Measurements from ENCODE around the gene LYPD6.

Gene LYPD6

DNA sequence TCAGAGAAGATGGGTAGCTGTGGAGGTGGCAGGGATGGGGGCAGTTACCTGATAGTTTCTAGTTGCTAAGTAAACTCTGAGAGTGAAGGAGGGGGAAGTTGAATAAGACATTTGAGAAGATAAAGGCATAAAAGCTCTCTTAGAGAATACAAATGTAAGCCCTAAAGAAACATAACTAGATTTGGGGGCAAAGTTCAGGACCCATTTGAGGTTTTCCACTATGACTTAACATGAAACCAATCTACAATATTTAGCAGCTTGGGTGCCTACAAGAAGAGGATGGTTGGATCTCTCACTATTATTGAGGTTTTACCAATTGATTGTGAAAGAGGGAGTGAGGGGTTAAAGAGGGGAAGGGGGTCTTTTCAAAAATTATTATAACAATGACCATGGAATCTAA lies 34.4 kb upstream of the LYPD6 start:
- Histone ChIP-seq H3K4me1 (no peaks in the 10 kb centered on the region), H3K4me3 (ENCODE audit: low read depth, low read length) (no peak overlapping the region), H3K79me2 (no peaks in the 10 kb centered on the region), H3K27ac (no peak overlapping the region), H3K9ac (no peak overlapping the region), H3K27me3 (ENCODE audit: control insufficient read depth, insufficient read depth, low read length) (no peaks in the 10 kb centered on the region), H3K9me3 (ENCODE audit: control insufficient read depth, low read length) (no peaks in the 10 kb centered on the region), H3K4me2 (ENCODE audit: low read length) (no peak overlapping the region), H3K36me3 (ENCODE audit: control insufficient read depth, insufficient read depth, low read length) (no peaks in the 10 kb centered on the region), H2AFZ (no peak overlapping the region)
- TF ChIP-seq, protein P1, sequence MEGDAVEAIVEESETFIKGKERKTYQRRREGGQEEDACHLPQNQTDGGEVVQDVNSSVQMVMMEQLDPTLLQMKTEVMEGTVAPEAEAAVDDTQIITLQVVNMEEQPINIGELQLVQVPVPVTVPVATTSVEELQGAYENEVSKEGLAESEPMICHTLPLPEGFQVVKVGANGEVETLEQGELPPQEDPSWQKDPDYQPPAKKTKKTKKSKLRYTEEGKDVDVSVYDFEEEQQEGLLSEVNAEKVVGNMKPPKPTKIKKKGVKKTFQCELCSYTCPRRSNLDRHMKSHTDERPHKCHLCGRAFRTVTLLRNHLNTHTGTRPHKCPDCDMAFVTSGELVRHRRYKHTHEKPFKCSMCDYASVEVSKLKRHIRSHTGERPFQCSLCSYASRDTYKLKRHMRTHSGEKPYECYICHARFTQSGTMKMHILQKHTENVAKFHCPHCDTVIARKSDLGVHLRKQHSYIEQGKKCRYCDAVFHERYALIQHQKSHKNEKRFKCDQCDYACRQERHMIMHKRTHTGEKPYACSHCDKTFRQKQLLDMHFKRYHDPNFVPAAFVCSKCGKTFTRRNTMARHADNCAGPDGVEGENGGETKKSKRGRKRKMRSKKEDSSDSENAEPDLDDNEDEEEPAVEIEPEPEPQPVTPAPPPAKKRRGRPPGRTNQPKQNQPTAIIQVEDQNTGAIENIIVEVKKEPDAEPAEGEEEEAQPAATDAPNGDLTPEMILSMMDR (IDR thresholded peaks at IDR 0.05): no peak

- TF ChIP-seq, protein P1 (IDR thresholded peaks at IDR 0.05): no peak
- H3K79me2 ChIP-seq: no peaks in the 10 kb centered on the region
- no peak overlapping the region for H3K27ac ChIP-seq
- H3K4me1 ChIP-seq: no peaks in the 10 kb centered on the region
- H3K36me3 ChIP-seq (ENCODE audit: control insufficient read depth, insufficient read depth, low read length): no peaks in the 10 kb centered on the region
- no peaks in the 10 kb centered on the region for H3K9me3 ChIP-seq (ENCODE audit: control insufficient read depth, low read length)
- H2AFZ ChIP-seq: no peak overlapping the region
- H3K9ac ChIP-seq: no peak overlapping the region
- H3K4me3 ChIP-seq (ENCODE audit: low read depth, low read length): no peak overlapping the region
- H3K4me2 ChIP-seq (ENCODE audit: low read length): no peak overlapping the region
- H3K27me3 ChIP-seq (ENCODE audit: control insufficient read depth, insufficient read depth, low read length): no peaks in the 10 kb centered on the region
Measured at GRCh38 chr2:149307014-149307413, 23.4 kb upstream of the LYPD6 start.

GRCh38 chr2:149310349-149310748 lies 20.0 kb upstream of the LYPD6 start:
- no peak overlapping the region for H3K27ac ChIP-seq
- H2AFZ ChIP-seq: no peak overlapping the region
- no peaks in the 10 kb centered on the region for H3K36me3 ChIP-seq (ENCODE audit: control insufficient read depth, insufficient read depth, low read length)
- no peaks in the 10 kb centered on the region for H3K79me2 ChIP-seq
- TF ChIP-seq, protein P1 (IDR thresholded peaks at IDR 0.05): no peak
- H3K27me3 ChIP-seq (ENCODE audit: control insufficient read depth, insufficient read depth, low read length): no peaks in the 10 kb centered on the region
- no peak overlapping the region for H3K9ac ChIP-seq
- H3K4me2 ChIP-seq (ENCODE audit: low read length): no peak overlapping the region
- H3K4me1 ChIP-seq: no peaks in the 10 kb centered on the region
- H3K4me3 ChIP-seq (ENCODE audit: low read depth, low read length): no peak overlapping the region
- no peaks in the 10 kb centered on the region for H3K9me3 ChIP-seq (ENCODE audit: control insufficient read depth, low read length)

DNA sequence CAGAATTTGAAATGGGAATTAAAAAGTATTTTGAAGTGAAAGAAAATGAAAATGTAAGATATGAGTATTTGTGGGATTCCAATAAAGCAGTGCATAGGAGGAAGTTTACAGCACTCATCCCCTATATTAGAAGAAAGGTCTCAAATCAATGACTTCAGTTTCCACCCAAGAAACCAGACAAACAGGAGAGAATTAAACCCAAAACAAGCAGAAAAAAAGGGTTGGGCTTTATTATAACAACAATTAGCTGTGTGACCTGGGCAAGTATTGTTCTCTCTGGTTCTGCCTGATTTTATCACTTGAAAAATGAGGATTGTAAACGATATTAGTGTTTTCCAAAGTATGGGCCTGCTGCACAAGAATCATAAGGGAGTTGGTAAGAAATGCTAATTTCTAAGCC lies 18.3 kb upstream of the LYPD6 start:
- Histone ChIP-seq H3K4me1 (no peaks in the 10 kb centered on the region), H3K9me3 (ENCODE audit: control insufficient read depth, low read length) (no peaks in the 10 kb centered on the region), H3K36me3 (ENCODE audit: control insufficient read depth, insufficient read depth, low read length) (no peaks in the 10 kb centered on the region), H3K27ac (no peak overlapping the region), H2AFZ (no peak overlapping the region), H3K27me3 (ENCODE audit: control insufficient read depth, insufficient read depth, low read length) (no peaks in the 10 kb centered on the region), H3K79me2 (no peaks in the 10 kb centered on the region), H3K4me3 (ENCODE audit: low read depth, low read length) (no peak overlapping the region), H3K9ac (no peak overlapping the region), H3K4me2 (ENCODE audit: low read length) (no peak overlapping the region)
- TF ChIP-seq, protein P1 (IDR thresholded peaks at IDR 0.05): no peak

- no peak overlapping the region for H3K9ac ChIP-seq
- no peaks in the 10 kb centered on the region for H3K79me2 ChIP-seq
- peak overlapping the region; percentile 21 for H3K4me3 ChIP-seq (ENCODE audit: low read depth, low read length)
- TF ChIP-seq, protein P1 (IDR thresholded peaks at IDR 0.05): peak; percentile 88
- H3K27ac ChIP-seq: no peak overlapping the region
- H3K27me3 ChIP-seq (ENCODE audit: control insufficient read depth, insufficient read depth, low read length): no peaks in the 10 kb centered on the region
- no peaks in the 10 kb centered on the region for H3K4me1 ChIP-seq
- no peaks in the 10 kb centered on the region for H3K9me3 ChIP-seq (ENCODE audit: control insufficient read depth, low read length)
- peak overlapping the region; percentile 62 for H3K4me2 ChIP-seq (ENCODE audit: low read length)
- H2AFZ ChIP-seq: peak overlapping the region; percentile 51
- H3K36me3 ChIP-seq (ENCODE audit: control insufficient read depth, insufficient read depth, low read length): no peaks in the 10 kb centered on the region
Measured at GRCh38 chr2:149313512-149313972, 16.8 kb upstream of the LYPD6 start.
